ENCODE measurements around the gene PRMT1.
"Not testable (repeated sequence)": the region's sequence is repeated elsewhere in the genome, so short reads cannot be mapped to it uniquely, and the experiment has no call there.

The PRMT1 gene

DNA sequence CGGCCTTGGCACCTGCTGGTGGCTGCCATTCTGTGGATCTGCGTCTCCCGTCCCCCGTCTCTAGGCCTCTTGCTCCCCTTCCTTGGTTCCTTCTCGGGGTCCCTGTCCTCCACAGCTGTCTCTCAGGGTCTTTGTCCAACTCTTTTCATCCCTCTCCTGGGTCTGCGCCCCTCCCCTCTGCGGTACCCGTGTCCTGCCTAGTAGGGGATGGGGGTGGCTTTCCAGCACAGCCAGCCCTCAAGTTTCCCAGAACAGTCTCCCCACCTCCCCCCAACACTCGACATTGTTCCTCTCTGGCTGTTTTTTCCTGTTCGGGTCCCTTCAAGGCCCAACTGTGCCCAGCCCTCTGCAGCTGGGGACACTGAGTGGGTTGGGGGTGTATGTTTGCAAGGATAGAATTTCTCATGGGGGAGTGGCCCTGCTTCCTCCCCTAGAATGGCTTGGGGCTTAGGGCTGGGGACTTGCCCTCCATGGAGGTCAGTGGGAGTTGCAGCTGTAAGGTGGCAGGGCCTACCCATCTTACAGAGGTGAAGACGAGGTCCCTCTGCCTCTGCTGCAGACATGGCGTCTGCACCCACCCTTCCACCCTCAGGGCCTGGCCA is 11.6 kb downstream of the PRMT1 start:
- no peak for DNase-seq (ENCODE audit: low spot score)

DNA sequence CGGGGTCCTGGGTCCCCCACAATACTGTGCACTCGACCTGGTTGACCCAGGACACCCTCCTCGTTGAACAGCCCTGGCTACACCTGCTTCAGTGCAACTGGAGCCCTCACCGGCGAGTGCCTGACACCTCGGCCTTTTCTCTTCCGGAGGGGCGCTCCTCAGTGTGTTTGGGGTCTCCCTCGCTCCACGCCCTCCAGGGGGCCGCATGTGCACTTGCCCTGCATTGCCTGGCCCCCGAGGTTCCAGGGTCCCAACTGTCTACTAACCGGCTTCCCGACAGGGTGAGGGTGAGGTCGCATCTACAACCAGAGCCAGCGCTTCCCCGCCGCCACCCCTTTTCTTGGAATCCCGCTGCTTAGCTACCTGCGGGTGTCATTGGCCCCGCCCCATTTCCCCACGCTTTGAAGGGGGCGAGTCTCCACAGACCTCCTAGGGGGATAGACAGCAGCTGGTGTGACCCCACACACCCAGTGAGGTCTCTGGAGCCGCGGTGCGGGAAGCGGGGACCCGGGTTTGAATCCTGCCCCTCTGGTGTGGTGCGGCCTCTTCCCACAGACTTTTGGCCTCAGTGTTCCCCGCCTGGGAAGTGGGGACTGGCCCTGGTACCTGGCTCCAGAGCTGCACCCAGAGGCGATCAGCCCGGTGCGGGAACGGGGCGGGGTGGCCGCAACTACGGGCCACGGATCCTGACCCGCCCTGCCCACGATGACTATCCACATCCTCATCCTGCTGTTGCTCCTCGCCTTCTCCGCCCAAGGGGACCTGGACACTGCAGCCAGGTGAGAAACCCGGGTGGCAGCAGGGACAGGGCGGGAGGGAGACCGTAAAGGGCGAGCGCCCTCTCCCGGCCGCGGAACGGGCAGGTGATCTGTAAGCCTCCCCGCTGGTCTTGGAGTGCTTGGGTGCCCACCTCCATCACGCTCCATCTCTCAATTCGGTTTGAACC is 12.3 kb downstream of the PRMT1 start, which contains the start of gene ADM5:
TSS of gene ADM5 (plus strand) at position 462 of the 946 bp plus-strand sequence. CDS start at position 706, 244 bp downstream.
- no peak for DNase-seq (ENCODE audit: low spot score)

DNA sequence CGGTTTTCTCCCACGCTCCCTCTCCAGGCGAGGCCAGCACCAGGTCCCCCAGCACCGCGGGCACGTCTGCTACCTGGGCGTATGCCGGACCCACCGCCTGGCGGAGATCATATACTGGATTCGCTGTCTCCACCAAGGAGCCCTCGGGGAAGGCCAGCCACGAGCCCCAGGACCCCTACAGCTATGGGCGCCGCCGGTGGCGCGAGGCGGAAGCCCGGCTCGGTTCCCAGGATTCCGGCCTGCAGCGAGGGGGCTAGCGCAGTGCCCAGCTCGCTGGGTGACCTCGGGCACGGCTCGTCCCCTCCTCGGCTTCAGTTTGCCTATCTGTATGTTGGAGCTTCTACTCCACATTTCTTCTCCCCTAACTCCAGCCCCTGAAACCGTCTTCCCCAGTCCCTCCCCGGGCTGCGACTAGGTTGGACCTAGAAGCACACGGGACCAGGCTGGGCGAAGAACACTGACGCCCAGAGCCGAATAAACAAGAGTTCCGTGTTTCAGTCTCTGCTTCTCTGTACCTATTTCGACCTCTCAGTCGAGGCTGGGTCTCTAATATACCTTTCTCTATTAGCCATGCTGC is 13.1 kb downstream of the PRMT1 start:
- DNase-seq (ENCODE audit: low spot score), result no peak

DNA sequence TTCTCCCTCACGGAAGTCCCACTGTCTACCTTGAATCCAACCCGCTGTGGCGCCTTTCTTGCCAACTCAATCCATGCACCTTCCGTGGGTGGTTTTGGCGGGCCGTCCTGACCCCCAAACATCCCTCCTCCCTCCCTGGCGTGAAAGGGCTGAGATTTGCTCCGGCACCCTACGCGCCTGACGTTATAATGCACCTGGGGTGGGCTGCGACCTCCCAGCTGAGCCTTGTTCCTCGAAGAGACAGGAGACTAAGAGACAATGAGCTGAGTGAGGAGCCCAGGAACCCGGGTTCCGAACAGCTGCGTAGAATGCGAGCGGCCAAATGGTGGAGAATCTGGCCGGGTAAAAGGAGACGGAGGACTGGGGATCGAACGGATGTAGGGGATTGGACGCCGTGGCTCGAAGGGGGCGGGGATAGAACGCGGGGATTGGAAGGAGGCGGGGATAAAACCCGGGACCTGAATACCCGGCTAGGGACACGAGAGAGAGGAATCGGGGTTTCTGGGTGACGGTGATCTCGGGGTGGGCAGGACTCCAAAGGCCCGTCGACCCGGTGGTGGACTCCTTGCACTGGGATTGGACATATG is 13.7 kb downstream of the PRMT1 start, which contains the start of gene CPT1C:
TSS of gene CPT1C (plus strand) at position 461 of the 587 bp plus-strand sequence. CDS start 1,137 bp downstream, outside the sequence.
- no peak for DNase-seq (ENCODE audit: low spot score)

DNA sequence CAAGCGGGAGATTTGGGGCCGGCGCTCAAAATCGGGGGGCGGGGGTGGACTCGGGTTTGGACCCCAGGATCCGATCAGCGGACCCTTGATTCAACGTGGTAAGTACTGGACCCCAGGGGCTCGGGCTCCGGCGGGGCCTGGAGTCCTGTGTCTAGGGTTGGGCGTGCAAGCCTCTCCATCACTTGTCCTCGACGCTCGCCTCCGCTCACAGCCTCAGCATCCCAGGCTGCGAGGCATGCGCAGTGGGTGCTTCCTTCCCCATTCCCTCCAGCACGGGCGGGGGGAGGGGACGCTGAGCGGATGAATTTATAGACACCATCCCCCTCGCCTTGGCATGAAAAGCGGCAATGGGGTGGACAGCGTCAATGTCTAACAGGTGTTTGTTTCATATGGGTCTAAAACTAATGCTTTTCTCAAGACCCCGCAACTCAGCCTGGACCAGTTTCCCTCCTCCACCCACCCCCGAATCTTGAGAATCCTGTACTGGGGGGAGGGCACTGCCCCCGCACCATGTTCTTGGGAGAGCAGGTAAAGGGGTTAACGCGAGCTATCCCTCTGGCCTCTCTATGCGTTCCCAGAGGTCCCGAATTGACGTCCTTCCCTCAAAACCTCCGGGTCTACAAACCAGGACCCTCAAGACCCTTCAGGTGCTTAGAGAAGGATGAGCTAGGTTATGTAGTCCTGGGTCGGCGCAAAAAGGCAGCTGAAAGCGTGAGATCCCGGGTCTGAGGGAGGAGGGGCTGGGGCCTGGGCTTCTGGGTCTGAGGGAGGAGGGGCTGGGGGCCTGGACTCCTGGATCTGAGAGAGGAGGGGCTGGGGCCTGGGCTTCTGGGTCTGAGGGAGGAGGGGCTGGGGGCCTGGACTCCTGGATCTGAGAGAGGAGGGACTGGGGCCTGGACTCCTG is 14.4 kb downstream of the PRMT1 start:
- DNase-seq (ENCODE audit: low spot score), result no peak

DNA sequence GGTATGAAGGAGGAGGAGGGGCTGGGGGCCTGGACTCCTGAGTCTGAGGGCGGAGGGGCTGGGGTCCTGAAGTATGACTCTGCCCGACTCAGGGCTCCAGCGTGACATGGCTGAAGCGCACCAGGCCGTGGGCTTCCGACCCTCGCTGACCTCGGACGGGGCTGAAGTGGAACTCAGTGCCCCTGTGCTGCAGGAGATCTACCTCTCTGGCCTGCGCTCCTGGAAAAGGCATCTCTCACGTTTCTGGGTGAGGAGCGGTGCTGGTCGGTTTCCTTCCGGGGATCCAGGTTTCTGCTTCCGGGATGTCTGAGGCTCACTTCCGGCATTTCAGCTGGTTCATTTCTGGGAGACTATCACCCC is 15.1 kb downstream of the PRMT1 start:
- no peak for DNase-seq (ENCODE audit: low spot score)

DNA sequence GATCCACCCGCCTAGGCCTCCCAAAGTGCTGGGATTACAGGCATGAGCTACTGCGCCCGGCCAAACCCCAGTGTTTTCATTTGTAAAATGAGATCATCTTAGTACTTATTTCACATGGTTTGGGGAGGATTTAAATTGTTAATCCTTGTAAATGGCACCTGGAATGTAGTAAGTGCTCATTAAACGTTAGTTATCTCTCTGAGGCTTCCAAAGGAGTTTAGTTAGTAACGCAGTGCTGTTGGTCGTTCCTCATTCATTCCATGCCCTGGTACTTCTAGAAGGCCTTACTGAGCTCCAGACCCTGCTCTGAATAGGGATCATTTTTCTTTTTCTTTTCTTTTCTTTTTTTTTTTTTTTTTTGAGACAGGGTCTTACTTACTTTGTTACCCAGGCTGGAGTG is 19.0 kb downstream of the PRMT1 start:
- DNase-seq (ENCODE audit: low spot score), result no peak

DNA sequence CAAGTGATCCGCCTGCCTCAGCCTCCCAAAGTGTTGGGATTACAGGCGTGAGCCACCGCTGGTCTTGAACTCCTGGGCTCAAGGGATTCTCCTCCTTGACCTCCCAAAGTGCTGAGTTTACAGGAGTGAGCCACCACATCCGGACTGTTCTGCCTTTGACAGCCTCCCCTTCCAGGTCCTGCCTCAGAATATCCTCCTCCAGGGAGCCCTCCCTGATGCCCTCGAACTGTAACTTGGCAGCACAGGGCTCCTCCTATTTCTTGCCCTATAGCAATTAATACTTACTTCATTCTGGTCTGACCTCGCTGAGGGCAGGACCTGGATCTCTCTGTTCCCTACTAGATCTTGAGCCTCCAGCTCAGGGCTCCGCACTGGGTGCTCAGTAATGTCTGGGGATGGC is 19.8 kb downstream of the PRMT1 start:
- no peak for DNase-seq (ENCODE audit: low spot score)

DNA sequence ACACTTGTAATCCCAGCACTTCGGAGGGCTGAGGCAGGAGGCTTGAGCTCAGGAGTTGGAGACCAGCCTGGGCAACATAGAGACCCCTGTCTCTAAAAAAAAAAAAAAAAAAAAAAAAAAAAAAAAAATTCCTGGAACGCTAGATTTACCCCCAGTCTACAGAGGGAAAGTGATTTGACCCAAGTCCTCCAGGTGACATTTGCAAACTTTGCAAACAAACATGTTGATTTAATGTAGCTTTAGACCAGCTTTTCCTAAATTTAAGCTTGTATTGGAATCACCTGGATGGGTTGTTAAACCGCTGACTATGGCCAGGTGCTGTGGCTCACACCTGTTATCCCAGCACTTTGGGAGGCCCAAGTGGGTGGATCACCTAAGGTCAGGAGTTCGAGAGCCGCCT is 22.3 kb downstream of the PRMT1 start:
- no peak for DNase-seq (ENCODE audit: low spot score)

DNA sequence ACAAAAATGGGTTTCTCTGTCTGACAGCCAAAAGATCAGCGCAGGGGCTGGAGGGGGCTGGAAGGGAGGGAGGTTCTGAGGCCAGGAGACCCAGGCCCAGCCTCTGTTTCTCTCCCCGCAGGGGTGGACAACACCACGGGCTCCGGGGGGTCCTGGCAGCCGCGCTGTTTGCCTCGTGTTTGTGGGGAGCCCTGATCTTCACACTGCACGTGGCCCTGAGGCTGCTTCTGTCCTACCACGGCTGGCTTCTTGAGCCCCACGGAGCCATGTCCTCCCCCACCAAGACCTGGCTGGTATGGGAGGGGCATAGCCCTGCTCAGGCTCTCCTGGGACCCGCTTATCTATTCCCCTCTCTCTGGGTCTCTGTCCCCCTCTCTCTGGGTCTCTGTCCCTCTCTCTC is 23.5 kb downstream of the PRMT1 start:
- no peak for DNase-seq (ENCODE audit: low spot score)

DNA sequence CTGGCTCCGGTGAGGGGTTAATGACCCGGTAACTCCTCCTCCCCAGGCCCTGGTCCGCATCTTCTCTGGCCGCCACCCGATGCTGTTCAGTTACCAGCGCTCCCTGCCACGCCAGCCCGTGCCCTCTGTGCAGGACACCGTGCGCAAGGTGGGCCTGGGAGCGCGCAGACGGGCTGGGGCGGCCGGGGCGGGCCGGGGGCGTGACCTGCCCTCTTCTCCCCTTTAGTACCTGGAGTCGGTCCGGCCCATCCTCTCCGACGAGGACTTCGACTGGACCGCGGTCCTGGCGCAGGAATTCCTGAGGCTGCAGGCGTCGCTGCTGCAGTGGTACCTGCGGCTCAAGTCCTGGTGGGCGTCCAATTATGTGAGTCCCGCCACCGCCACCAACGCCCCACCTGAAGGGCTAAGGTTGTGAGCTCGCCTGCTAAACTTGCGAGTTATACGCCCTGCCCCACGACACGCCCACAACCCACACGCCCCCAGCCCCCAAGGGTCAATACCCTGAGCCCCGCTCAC is 24.3 kb downstream of the PRMT1 start:
- DNase-seq (ENCODE audit: low spot score), result no peak

DNA sequence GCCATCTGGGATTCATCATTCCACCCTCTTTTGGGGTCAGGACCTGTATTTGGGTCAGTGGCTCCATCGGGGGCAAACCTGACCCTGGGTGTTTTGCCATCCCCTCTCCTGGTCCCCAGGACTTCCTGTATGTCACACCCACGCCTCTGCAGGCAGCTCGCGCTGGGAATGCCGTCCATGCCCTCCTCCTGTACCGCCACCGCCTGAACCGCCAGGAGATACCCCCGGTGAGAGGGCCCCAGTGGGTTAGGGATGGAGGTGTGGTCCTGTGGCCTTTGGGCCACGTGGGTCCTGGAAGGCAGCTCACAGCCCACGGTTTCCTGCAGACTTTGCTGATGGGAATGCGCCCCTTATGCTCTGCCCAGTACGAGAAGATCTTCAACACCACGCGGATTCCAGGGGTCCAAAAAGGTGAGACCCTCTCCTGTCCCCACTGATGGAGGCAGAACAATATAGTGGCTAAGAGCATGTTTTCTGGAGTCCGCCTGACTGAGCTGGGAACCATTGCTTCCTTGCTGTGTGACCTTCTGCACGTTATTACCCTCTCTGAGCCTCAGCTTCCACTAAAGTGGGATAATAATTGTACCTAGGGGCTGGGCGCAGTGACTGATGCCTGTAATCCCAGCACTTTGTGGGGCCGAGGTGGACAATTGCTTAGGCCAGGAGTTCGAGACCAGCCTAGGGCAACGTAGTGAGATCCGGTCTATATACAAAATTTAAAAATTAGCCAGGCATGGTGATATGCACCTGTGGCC is 28.0 kb downstream of the PRMT1 start:
- no peak for DNase-seq (ENCODE audit: low spot score)

DNA sequence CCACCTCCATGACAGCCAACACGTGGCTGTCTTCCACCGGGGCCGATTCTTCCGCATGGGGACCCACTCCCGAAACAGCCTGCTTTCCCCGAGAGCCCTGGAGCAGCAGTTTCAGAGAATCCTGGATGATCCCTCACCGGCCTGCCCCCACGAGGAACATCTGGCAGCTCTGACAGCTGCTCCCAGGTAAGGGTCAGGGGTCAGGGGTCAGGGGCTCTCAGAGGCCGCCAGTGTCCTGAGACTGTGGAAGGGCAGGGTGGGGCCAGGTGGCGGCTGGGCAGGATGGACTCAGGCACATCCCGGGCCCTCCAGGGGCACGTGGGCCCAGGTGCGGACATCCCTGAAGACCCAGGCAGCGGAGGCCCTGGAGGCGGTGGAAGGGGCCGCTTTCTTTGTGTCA is 28.8 kb downstream of the PRMT1 start:
- DNase-seq (ENCODE audit: low spot score), result no peak

DNA sequence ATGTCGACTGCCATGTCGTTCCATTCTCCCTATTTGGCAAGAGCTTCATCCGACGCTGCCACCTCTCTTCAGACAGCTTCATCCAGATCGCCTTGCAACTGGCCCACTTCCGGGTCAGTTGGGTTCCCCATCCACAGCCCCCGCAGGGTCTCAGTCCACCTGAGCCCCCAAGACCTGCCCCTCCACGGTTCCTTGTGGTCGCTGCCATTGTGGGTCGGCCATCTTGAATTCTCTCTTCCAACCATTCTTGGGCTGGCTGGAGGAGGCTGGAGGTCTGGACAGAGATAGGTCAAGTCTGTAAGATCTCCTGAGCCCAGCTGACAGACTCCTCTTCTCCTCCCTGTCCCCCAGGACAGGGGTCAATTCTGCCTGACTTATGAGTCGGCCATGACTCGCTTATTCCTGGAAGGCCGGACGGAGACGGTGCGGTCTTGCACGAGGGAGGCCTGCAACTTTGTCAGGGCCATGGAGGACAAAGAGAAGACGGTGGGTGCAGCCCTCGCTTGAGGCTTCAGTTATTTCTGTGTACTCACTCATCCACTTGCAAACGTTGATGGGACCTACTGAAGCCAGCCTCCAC is 33.4 kb downstream of the PRMT1 start:
- DNase-seq (ENCODE audit: low spot score), result no peak

DNA sequence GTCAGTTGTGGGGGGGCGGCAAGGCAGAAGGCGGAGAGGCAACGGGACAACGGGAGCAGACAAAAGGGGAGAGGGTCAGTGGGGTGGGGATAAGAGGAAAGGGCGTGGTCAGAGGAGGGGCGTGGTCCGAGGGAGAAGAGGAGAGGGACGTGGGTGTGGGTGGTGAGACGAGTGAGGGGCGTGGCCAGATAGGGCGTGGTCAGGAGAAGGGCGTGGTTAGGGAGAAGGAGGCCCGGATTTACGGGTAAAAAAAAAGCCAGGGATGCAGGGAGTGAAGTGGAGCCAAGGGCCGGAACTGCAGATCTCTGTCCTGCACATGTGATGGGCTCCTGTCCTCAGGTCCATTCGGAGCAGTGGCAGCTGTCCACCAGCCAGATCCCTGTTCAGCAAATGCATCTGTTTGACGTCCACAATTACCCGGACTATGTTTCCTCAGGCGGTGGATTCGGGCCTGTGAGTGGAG is 35.4 kb downstream of the PRMT1 start:
- DNase-seq (ENCODE audit: low spot score), result no peak

DNA sequence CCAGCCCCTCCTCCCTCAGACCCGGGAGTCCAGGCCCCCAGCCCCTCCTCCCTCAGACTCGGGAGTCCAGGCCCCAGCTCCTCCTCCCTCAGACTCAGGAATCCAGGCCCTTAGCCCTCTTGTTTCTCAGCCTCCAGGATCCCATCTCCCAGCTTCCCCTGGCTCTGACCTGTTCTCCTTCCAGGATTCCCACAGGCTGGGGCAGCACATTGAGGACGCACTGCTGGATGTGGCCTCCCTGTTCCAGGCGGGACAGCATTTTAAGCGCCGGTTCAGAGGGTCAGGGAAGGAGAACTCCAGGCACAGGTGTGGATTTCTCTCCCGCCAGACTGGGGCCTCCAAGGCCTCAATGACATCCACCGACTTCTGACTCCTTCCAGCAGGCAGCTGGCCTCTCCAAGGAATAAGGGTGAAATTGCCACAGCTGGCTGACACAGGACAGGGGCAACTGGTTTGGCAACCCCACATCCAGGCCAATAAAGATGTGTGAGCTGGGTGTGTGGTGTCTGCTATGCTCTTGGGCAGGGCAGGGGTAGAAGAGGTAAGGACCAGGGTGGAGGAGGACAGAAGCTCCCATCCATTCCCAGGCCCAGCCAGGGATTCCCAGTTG is 36.3 kb downstream of the PRMT1 start:
- no peak for DNase-seq (ENCODE audit: low spot score)

DNA sequence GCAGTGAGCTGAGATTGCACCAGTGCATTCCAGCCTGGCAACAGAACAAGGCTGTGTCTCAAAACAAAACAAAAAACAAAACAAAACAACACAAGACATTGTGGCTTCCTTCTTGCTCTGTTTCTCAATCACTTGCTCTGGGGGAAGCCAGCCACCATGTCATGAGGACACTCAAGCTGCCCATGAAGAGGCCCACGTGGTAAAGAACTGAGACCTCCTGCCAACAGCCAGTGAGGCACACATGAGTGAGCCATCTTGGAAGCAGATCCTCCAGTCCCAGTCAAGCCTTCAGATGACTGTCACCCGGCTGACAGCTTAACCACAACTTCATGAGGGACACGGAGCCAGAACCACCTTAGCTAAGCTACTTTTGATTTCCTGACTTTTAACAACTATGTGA is 39.1 kb downstream of the PRMT1 start:
- no peak for DNase-seq (ENCODE audit: low spot score)

DNA sequence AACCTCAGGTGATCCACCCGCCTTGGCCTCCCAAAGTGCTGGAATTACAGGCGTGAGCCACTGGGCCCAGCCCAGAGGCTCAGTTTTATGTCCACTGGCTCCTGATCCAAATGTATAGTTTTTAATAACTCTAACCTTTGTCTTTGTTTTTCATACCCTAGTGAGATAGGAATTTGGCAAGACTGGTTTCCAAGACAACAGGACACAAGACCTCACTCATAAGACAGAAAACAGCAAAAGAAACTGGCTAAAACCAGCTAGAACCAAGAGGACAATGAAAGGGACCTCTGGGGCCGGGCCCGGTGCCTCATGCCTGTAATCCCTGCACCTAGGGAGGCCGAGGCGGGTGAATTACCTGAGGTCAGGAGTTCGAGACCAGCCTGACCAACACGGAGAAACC is 41.4 kb downstream of the PRMT1 start:
- no peak for DNase-seq (ENCODE audit: low spot score)

DNA sequence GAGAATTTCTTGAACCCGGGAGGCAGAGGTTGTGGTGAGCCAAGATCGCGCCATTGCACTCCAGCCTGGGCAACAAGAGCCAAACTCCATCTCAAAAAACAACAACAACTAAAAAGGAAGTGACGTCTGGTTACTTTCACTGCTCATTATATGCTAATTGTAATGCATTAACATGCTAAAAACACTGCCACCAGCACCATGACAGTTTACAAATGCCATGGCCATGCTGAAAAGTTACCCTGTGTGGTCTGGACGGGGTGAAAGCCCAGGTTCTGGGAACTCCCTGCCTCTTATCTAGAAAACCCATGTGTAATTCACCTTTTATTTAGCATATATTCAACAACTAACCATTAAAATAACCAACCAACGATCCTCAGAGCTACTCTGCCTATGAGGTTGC is 41.9 kb downstream of the PRMT1 start:
- DNase-seq (ENCODE audit: low spot score), result no peak

DNA sequence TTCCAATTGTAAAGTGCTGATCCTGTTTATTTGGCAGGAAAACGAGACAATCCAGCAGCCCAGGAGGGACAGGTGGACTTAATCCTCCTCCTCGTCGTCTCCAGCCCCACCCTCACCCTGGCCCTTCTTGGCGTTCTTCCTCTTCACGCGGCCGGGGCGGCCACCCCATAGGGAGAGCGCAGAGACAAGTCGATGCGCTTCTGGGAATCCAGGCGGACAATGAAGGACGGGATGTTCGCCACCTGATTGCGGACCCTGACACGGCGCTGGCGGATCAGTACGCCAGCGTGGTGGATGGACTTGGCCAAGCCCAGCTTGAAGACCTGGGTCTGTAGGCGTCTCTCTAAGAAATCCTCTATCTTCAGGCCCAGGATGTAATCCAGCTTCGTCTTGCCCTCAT is 42.3 kb downstream of the PRMT1 start:
- not testable (repeated sequence) for DNase-seq (ENCODE audit: low spot score)

Measured in HuH-7.5 (cell line).